ENCODE results near the gene PTPRM.

Gene PTPRM

DNA sequence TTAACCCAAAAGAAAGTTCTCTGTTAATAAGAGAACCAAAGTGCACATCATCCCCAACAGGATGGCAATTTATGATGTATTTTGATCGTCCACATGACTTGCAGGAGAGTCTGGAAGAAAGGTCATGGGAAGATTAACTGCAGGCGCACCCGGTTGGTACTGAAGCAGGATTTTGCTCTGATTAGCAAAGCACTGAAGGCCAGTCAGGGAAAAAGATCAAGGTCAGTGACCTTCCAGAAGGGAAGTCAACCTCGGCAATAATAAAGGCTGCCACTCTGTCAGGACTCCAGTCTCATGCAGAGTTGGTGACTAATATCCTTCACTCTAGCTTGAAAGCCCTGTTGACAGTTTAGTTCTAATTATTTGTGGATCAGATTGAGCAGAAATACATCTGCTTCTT, 609.4 kb downstream of the PTPRM start:
- DNase-seq: no peak
- intact Hi-C loops (cut with DNase I; ENCODE audit: low total_unique reads): no loop called here
- no peaks in the 10 kb centered on the region for H3K9me3 ChIP-seq
- no peak overlapping the region for H3K4me3 ChIP-seq
- H3K36me3 ChIP-seq: no peaks in the 10 kb centered on the region
- no peak overlapping the region for H3K27ac ChIP-seq
- H3K4me1 ChIP-seq: peaks cover 0 to 16% (median 3%) of the 10 kb centered on the region in 4 donors
- TF ChIP-seq, protein P1, sequence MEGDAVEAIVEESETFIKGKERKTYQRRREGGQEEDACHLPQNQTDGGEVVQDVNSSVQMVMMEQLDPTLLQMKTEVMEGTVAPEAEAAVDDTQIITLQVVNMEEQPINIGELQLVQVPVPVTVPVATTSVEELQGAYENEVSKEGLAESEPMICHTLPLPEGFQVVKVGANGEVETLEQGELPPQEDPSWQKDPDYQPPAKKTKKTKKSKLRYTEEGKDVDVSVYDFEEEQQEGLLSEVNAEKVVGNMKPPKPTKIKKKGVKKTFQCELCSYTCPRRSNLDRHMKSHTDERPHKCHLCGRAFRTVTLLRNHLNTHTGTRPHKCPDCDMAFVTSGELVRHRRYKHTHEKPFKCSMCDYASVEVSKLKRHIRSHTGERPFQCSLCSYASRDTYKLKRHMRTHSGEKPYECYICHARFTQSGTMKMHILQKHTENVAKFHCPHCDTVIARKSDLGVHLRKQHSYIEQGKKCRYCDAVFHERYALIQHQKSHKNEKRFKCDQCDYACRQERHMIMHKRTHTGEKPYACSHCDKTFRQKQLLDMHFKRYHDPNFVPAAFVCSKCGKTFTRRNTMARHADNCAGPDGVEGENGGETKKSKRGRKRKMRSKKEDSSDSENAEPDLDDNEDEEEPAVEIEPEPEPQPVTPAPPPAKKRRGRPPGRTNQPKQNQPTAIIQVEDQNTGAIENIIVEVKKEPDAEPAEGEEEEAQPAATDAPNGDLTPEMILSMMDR (IDR thresholded peaks at IDR 0.05): no peak
- no peaks in the 10 kb centered on the region for H3K27me3 ChIP-seq

DNA sequence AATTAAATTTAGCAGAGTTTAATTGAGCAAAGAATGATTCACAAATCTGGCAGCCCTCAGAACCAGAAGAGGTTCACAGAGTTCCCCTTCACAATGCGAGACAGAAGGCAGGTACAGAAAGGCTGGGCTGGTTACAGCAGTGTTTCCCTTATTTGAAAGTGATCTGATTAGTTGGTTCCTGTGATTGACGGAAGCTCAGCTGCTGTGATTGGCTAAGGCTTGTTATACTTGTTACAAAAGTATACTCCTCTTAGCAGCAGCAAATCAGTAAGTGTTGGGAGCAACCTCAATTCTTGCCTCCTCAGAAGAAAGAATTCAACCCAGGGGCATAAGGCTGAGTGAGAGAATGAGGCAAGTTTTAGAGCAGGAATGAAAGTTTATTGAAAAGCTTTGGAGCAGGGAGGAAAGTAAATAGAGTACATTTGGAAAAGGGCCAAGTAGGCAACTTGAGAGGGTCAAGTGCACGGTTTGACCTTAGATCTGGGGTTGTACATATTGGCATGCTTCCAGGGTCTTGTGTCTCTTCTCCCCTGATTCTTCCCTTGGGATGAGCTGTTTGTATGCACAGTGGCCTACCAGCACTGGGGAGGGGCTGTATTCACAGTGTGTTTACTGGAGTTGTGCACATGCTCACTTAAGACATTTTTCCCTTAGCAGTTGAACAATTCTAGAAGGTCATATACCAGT, 610.4 kb downstream of the PTPRM start:
- no peaks in the 10 kb centered on the region for H3K27me3 ChIP-seq
- no peak overlapping the region for H3K4me3 ChIP-seq
- intact Hi-C loops (cut with DNase I; ENCODE audit: low total_unique reads): no loop called here
- H3K36me3 ChIP-seq: no peaks in the 10 kb centered on the region
- H3K4me1 ChIP-seq: peaks cover 0 to 16% (median 3%) of the 10 kb centered on the region in 4 donors
- H3K27ac ChIP-seq: no peak overlapping the region
- no peaks in the 10 kb centered on the region for H3K9me3 ChIP-seq
- TF ChIP-seq, protein P1 (IDR thresholded peaks at IDR 0.05): no peak
- DNase-seq: no peak

- Histone ChIP-seq H3K4me3 (no peak overlapping the region), H3K27ac (no peak overlapping the region), H3K4me1 (no peaks in the 10 kb centered on the region), H3K36me3 (no peaks in the 10 kb centered on the region), H3K27me3 (no peaks in the 10 kb centered on the region), H3K9me3 (no peaks in the 10 kb centered on the region)
- intact Hi-C loops (cut with DNase I; ENCODE audit: low total_unique reads): no loop called here
- TF ChIP-seq, protein P1 (IDR thresholded peaks at IDR 0.05): no peak
- DNase-seq: no peak
Observed at GRCh38 chr18:8186413-8186812, 619.3 kb downstream of the PTPRM start.

DNA sequence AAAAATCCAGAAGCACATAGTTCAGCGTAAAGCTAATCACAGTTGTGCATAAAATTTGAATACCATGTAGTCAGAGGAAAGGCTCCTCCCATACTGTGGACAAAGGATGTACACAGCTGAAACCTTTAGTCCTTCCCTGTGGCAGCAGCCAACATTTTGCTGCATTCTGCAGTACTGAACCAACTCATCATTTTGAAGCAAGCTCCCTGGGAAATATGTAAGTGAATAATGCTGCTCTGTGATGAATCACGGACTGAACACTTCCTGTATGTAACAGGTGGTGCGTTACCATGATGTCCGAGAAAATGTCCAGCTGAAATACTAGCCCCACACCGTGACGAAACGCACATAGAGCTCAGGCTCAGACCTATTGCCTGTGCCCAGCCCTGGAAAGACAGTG, 621.1 kb downstream of the PTPRM start:
- DNase-seq: no peak
- intact Hi-C loops (cut with DNase I; ENCODE audit: low total_unique reads): no loop called here

GRCh38 chr18:8190980-8191379, 623.9 kb downstream of the PTPRM start:
- Histone ChIP-seq H3K4me3 (no peak overlapping the region), H3K27ac (no peak overlapping the region), H3K9me3 (no peaks in the 10 kb centered on the region), H3K36me3 (no peaks in the 10 kb centered on the region), H3K4me1 (no peaks in the 10 kb centered on the region), H3K27me3 (no peaks in the 10 kb centered on the region)
- TF ChIP-seq, protein P1 (IDR thresholded peaks at IDR 0.05): no peak
- intact Hi-C loops (cut with DNase I; ENCODE audit: low total_unique reads): no loop called here
- DNase-seq: no peak

More for the DNA sequence above, 621.1 kb downstream of the PTPRM start:
- H3K9me3 ChIP-seq: no peaks in the 10 kb centered on the region
- no peaks in the 10 kb centered on the region for H3K27me3 ChIP-seq
- H3K36me3 ChIP-seq: no peaks in the 10 kb centered on the region
- no peak overlapping the region for H3K27ac ChIP-seq
- H3K4me1 ChIP-seq: no peaks in the 10 kb centered on the region
- H3K4me3 ChIP-seq: no peak overlapping the region
- TF ChIP-seq, protein P1 (IDR thresholded peaks at IDR 0.05): no peak

Measured in tibial artery (tissue), 4 donors.